Left lobe of liver (tissue), 2 donors: ENCODE results near the gene MKI67. TPM values are rescaled to one million over a fixed set of nuclear protein-coding genes. Genes with fewer than 3 reads are reported as not detected.

Experiments used
- ATAC-seq: fragments of 200-7000 bp; cut with Tn5 transposase; one replicate; pipeline ENCODE4 v1.9.1; 2020; ENCODE audit warnings: mild to moderate bottlenecking, moderate library complexity
- DNase-seq: peaks from one replicate; pipeline ENCODE4 v3.0.0-alpha.2; 2020; ENCODE audit warnings: low spot score
- total RNA-seq: library from RNA; stranded (reverse); gene quantifications from one replicate; pipeline ENCODE4 v1.2.1, GENCODE V29; 2021
- donor health status: DM: no; HTN: no; CAD: no; lungs with moderate emphysema.
- donor health status: DM: no; HTN: yes; CAD: no.

Gene MKI67
- total RNA-seq, 1 donor from 2014 or later, result 0.70 TPM

GRCh38 chr10:128086003-128086863 lies 40.0 kb downstream of the MKI67 start:
- DNase-seq (peak; percentile 35), ATAC-seq (no peak)

- DNase-seq (peak; percentile 28), ATAC-seq (no peak)
Measured at GRCh38 chr10:128084991-128085390, 41.2 kb downstream of the MKI67 start.

GRCh38 chr10:128084364-128084763 lies 41.9 kb downstream of the MKI67 start:
- DNase-seq (peak; percentile 15), ATAC-seq (no peak)

GRCh38 chr10:128083191-128083895 lies 42.9 kb downstream of the MKI67 start:
- ATAC-seq (no peak), DNase-seq (peak; percentile 18)

GRCh38 chr10:128081720-128082119 lies 44.5 kb downstream of the MKI67 start:
- ATAC-seq, result no peak
- DNase-seq, result peak; percentile 21

GRCh38 chr10:128081222-128081621 lies 45.0 kb downstream of the MKI67 start:
- no peak for ATAC-seq
- no peak for DNase-seq

GRCh38 chr10:128080641-128081040 lies 45.6 kb downstream of the MKI67 start:
- no peak for ATAC-seq
- peak; percentile 16 for DNase-seq

- ATAC-seq, result no peak
- no peak for DNase-seq
Measured at GRCh38 chr10:128080231-128080630, 46.0 kb downstream of the MKI67 start.

- ATAC-seq (peak; percentile 94), DNase-seq (peak; percentile 55)
Measured at GRCh38 chr10:128078136-128078969, 47.9 kb downstream of the MKI67 start.

GRCh38 chr10:128077155-128077875 lies 48.9 kb downstream of the MKI67 start:
- ATAC-seq (no peak), DNase-seq (peak; percentile 35)

GRCh38 chr10:128074589-128074988 lies 51.6 kb downstream of the MKI67 start:
- DNase-seq (no peak), ATAC-seq (no peak)

- ATAC-seq (no peak), DNase-seq (no peak)
Measured at GRCh38 chr10:128073890-128074289, 52.3 kb downstream of the MKI67 start.

GRCh38 chr10:128072941-128073645 lies 53.1 kb downstream of the MKI67 start:
- no peak for ATAC-seq
- peak; percentile 32 for DNase-seq

- no peak for DNase-seq
- no peak for ATAC-seq
Measured at GRCh38 chr10:128072046-128072445, 54.2 kb downstream of the MKI67 start.

- no peak for ATAC-seq
- DNase-seq, result no peak
Measured at GRCh38 chr10:128071417-128071782, 54.8 kb downstream of the MKI67 start.

- DNase-seq (peak; percentile 35), ATAC-seq (no peak)
Measured at GRCh38 chr10:128070721-128071416, 55.4 kb downstream of the MKI67 start.

GRCh38 chr10:128070161-128070560 lies 56.1 kb downstream of the MKI67 start:
- DNase-seq, result no peak

GRCh38 chr10:128069351-128070051 lies 56.7 kb downstream of the MKI67 start:
- peak; percentile 73 for DNase-seq
- ATAC-seq, result peak; percentile 94

More at GRCh38 chr10:128070161-128070560, 56.1 kb downstream of the MKI67 start:
- no peak for ATAC-seq
